Loucy (cell line): ENCODE data around the gene PRMT1.

Source experiments
- CTCF ChIP-seq: fragments of 200-600 bp; sonication (generic); conservative IDR thresholded peaks from 2 replicates; pipeline ENCODE4 v1.5.1; 2014; ENCODE audit warnings: mild to moderate bottlenecking, antibody characterized with exemption, low read length
- EZH2phosphoT487 ChIP-seq: fragments of 200-600 bp; IDR thresholded peaks from 2 replicates; pipeline ENCODE4 v1.6.1; 2018; ENCODE audit warnings: antibody characterized with exemption, mild to moderate bottlenecking, moderate library complexity, borderline replicate concordance

GRCh38 chr19:49643466-49643865 lies 33.6 kb upstream of the PRMT1 start:
- TF ChIP-seq CTCF (no peak), EZH2phosphoT487 (no peak)
